Brain microvascular endothelial cell (primary cell): ENCODE results near the gene ZSWIM1.

Experiments
- DNase-seq: peaks from one replicate; pipeline ENCODE4 v3.0.0-alpha.2; 2020
- H3K27ac ChIP-seq: fragments of 250-450 bp; sonication (Bioruptor Pico); 2 replicates; pipeline ENCODE4 v1.5.1; 2020; ENCODE audit warnings: mild to moderate bottlenecking, moderate library complexity
- H3K27me3 ChIP-seq: fragments of 250-450 bp; sonication (Bioruptor Pico); replicated peaks from 2 replicates; pipeline ENCODE4 v1.5.1; 2020; ENCODE audit warnings: mild to moderate bottlenecking
- H3K36me3 ChIP-seq: fragments of 250-450 bp; sonication (Bioruptor Pico); replicated peaks from 2 replicates; pipeline ENCODE4 v1.5.1; 2020; ENCODE audit warnings: mild to moderate bottlenecking
- H3K4me3 ChIP-seq: 2 replicates; pipeline ENCODE4 v1.5.1; 2011; ENCODE audit warnings: low read depth, mild to moderate bottlenecking, control low read depth, low read length, moderate library complexity
- CTCF ChIP-seq: IDR thresholded peaks from 2 replicates; pipeline ENCODE4 v1.5.1; 2011; ENCODE audit warnings: low read depth, mild to moderate bottlenecking, moderate library complexity, low read length, control low read depth, inconsistent platforms; ENCODE audit errors: missing control alignments
- in situ Hi-C: cut with HindIII; loops from 2 replicates; pipeline ENCODE4 v1.10.0; 2017; ENCODE audit warnings: low sequenced_read_pairs, low pct_ligation_motif_present

Gene ZSWIM1

DNA sequence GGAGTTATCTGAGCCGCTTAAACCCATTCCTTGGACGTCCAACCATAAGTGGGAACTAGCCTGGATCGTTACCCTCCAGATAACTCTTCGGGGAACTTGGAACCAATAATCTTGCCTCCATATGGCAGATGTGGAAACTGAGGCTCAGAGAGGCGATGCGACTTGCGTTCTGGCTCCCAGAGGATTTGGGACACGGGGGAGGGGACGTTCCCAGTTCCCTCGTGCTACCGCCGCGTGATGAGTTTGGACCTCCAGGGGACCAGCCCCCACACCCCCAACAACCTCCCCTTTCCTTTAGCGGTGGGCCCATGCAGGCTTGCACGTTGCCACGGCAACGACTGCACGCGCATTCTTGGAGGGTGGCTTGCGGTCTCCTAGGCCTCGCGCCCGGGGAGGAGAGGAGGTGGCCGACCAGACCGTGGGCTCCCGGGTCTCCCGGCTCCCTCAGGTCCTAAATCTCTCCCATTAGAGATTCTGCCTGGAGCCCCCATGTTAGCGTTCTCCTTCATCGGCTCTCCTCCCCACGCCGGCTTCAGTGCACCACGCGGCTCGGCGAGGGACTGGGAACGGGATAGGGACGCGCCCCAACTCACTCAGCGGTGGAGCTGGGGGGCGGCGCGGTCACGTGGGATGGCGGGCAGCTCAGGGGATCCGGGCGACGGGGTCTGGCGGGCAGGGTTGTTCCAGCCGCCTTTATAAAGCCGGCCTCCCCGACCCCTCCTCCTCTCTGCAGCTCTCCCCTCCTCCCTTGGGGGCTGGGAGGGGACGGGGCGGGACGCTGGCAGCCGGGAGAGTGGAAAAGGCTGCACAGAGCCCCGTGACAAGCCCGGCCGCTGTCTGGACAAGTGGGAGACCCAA lies 30.7 kb downstream of the ZSWIM1 start, which contains the start of gene PLTP:
TSS of gene PLTP (minus strand) at position 670 of the 858 bp plus-strand sequence. CDS start 703 bp downstream, outside the sequence.
- in situ Hi-C loops: no loop called here
- Histone ChIP-seq H3K27me3 (no peaks in the 10 kb centered on the region), H3K36me3 (no peaks in the 10 kb centered on the region), H3K4me3 (peak within 1 kb of the TSS; percentile 60), H3K27ac (peak within 1 kb of the TSS; percentile 70)
- TF ChIP-seq CTCF: no peak
- peak; percentile 40 for DNase-seq

GRCh38 chr20:45912344-45912682 lies 31.3 kb downstream of the ZSWIM1 start:
- peak overlapping the region; percentile 60 for H3K4me3 ChIP-seq
- no peak for TF ChIP-seq CTCF
- H3K27me3 ChIP-seq: no peaks in the 10 kb centered on the region
- in situ Hi-C loops: no loop called here
- no peak for DNase-seq
- no peaks in the 10 kb centered on the region for H3K36me3 ChIP-seq
- H3K27ac ChIP-seq: no peak overlapping the region

- DNase-seq: no peak
- in situ Hi-C loops: no loop called here
- Histone ChIP-seq H3K36me3 (no peaks in the 10 kb centered on the region), H3K4me3 (no peak overlapping the region), H3K27me3 (no peaks in the 10 kb centered on the region), H3K27ac (no peak overlapping the region)
- TF ChIP-seq CTCF: no peak
Measured at GRCh38 chr20:45913116-45913515, 32.1 kb downstream of the ZSWIM1 start.

DNA sequence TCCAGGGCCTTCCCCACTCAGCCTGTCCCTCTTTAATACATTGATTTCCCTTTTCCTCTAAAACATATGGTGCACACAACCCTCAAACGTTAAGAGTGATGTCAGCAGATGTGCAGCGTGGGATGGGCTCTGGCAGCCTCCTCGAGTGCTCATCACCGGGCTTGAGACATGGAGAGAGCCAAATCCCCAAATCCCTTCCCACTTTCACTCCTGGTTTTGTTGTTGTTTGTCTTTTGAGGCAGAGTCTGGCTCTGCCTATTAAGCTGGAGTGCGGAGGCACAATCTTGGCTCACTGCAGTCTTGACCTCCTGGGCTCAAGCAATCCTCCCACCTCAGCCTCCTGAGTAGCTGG lies 36.7 kb downstream of the ZSWIM1 start:
- no peak for DNase-seq
- H3K36me3 ChIP-seq: no peaks in the 10 kb centered on the region
- H3K27ac ChIP-seq: no peak overlapping the region
- no peaks in the 10 kb centered on the region for H3K27me3 ChIP-seq
- in situ Hi-C loops: no loop called here
- no peak for TF ChIP-seq CTCF
- H3K4me3 ChIP-seq: no peak overlapping the region

DNA sequence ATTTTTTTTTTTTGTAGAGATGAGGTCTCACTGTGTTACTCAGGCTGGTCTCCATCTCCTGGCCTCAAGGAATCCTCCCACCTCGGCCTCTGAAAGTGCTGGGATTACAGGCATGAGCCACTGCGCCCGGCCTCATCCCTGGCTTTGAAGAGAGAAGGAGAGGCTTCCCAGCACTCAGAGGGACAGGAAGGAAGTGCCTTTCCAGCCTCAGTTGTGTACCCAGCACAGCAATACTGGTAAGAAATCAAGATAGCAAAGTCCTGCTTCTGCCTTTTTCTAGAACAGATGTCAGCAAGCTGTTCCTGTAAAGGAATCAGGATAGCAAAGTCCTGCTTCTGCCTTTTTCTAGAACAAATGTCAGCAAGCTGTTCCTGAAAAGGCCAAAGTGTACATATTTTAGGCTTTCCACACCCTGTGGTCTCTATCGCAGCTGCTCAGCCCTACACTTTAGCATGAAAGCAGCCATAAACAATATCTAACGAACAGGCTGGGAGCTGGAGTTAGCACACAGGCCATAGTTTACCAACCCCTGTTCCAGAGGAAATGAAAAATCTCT lies 37.2 kb downstream of the ZSWIM1 start:
- H3K27me3 ChIP-seq: no peaks in the 10 kb centered on the region
- no peak overlapping the region for H3K4me3 ChIP-seq
- TF ChIP-seq CTCF: no peak
- no peak for DNase-seq
- no peaks in the 10 kb centered on the region for H3K36me3 ChIP-seq
- H3K27ac ChIP-seq: no peak overlapping the region
- in situ Hi-C loops: no loop called here
